Stimulated activated CD4-positive, alpha-beta T cell treated with anti-CD3 and anti-CD28 coated beads, Interleukin-2, amount 100 ng/mL, for 48 hours (primary cell): ENCODE data around the gene FAM170B.

Experiments used
- DNase-seq, 2 donors: peaks; one replicate each; pipeline ENCODE4 v3.0.0-alpha.2; 2020

Gene FAM170B

DNA sequence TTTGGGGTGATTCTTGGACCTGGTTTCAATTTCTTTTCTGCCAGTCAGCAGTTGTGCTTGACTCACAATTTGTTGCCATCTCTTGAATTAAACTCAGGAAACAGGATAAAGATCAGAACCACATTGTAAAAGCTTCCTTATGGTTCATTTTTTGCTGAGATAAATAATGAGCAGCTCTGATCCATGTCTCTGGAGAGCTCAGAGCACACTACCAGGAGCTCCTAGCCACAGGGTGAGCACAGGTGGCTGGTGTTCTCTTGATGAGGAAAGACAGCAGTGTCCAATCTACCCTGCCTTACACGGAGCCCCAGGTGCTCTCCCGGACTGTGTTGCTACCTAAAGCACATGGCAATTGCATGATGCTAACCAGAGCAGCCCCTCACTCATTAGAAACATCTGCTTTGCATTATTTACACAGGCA lies 17.2 kb upstream of the FAM170B start:
- no peak for DNase-seq

DNA sequence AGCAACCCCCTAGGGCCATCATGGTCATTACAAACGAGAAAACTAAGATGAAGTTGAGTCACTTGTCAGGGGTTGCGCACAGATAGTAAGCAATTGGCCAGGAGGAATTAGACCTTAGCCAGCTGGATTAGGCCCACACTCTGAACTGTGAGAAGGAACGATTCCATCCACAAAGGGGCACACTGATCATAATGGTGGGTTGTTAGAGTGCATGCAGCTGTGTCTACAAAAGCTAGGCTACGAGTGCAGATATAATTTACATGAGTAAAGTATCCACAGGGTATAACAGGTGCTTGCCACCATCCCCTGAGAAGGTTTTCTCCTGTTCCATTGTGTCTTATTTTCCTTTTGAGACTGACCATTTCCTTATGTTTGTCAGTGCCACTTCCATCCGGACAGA lies 16.6 kb upstream of the FAM170B start:
- DNase-seq: no peak

DNA sequence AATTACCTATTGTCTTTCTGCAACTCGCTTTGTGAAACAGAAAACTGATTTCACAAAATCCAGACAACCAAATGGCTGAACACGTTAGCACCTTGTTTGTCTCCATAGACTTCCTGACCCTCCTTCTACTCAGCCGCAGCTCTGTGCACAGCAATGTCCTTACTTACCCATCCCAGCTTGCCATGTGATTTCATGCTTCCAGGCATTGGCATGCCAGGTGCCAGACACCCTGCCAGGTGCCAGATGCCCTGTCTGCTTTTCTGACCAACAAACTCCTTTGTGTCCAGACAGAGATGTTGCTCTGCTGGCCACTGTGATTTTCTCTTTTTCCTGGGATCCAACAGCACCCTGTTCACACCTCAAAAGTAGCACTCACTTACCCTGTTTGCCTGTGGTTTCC lies 16.1 kb upstream of the FAM170B start:
- no peak for DNase-seq

DNA sequence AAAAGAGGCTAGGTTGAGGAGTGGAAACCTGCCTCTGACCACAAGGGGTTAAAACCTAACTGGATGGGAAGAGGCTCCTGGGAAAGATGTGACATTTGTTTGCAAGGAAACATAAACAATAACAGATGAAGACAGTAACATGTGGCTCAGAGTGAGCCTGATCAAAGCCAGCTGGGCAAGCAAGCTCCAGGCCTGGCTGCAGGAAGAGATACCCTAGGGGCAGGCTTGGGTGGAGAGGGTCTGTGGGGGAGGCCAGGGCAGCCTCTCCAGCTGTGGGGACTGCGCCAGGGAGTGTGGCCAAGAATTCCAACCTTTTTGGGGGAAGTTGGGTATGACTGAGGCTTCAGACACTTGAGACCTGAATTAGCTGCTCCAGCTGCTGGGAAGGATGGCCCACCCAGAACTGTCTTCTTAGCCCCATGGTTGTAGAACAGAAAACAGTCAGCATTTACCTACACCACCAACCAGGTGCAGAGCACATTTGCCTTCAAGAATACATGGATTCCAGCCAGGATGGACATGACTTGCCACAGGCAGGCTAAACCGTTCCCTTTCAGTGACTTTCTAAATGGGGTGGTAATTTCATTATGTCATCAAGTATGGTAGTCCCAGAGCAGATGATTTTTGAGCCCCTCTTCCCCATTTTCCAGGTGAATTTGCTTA lies 10.4 kb upstream of the FAM170B start:
- DNase-seq: no peak

DNA sequence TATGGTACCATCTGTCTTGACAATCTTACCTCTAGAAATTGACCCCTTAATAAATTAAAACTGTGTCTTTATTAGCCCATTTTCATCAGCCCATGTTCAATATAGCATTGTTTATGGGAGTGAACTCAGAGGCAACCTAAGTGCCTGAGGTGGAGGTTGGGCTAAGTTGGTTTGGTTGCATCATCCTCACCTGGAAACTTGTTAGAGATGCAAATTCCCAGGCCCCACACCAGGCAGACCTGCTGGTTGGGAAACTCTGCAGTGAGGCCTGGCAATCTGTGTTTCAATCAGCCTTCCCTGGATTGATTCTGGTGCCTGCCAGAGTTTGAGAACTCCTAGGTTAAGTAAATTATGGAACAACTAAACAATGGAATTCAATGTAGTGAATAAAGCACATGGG lies 9.4 kb upstream of the FAM170B start:
- DNase-seq: no peak

DNA sequence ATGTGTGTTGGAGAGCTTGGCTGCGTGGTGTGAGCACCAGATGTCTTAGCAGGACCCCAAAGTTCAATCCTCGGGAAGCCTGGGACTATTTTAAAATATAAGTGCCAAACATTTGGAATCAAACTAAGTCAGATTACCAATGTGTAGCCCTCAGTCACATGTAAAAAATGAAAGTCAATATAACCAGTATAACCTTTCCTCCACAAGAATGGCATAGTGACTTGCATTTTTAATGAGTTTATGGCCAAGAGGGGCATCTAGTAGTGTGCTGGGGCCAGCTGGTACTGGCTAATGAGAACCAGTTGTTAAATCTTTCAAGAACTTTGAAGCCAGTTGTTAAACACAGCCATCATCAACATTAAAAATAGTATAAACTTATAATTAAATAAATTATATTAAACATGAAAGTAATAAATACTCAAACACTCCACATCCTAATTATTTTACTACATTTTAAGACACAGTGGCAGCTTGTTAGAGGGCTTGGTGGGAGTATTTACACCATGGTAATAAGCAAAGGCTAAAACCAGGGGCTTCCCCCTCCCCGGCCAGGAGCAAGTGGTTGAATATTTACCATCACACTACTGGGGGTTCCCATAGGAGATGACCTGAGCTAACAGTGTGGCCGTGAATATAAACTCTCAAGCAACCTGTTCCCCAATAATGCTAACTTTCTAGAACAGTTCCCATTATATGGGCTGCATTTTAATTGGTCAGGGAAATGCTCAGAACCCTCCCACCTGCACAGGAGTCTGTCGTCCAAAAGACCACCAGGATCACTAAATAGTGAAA lies 7.9 kb upstream of the FAM170B start:
- no peak for DNase-seq

DNA sequence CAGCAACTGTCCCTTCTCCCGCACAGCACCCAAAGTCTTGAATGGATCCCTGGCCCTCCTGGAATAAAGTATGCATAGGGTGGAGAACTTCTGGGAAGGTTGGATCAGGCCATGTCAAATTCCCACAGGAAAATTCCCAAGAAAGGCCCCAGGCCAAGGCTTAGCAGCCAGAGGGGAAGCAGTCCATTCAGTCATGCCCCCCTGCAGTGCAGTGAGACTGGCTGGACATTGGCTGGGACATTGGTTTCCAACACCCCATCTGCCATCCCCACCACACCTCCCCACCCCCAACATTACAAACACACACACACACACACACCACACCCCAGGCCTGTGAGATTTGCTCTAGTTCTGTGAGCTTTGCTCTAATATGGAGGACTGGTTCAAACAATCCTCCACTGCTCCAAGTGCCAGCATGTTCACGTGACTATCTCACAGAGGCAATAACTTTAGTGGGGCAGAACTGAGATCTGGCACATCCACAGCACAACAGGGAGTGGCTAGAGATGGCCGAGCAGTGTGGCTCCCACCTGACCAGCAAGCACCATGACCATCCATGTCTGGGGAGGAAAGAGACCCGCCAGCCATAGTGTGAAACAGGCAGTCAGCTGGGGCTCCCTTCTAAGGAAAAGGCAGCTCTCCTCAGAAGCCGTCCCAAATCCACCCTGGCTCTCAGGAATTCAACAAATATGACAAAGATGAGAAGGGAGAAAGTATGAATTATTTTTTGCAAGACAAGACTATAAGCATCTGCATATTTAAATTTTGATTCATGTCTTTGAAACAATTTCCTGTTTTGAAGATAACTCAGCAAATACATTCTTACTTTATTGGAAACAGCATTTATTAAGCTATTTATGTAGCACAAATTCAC lies 6.7 kb upstream of the FAM170B start:
- DNase-seq: no peak

DNA sequence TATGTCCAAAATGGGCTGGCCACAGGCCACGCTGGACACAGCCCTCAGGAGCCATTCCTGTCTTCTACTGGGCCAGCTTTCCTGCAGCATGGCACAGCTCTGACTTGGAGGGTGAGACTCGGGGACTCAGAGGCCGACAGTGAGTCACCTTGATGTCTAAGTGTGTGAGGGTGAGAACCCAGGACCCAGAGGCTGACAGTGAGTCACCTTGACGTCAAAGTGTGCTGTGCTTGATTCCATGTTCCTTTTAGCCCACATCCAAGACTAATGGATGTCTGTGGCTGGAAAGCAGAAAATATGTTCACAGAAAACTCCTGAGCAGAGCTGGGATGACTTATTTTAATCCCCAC lies 6.0 kb upstream of the FAM170B start:
- no peak for DNase-seq

DNA sequence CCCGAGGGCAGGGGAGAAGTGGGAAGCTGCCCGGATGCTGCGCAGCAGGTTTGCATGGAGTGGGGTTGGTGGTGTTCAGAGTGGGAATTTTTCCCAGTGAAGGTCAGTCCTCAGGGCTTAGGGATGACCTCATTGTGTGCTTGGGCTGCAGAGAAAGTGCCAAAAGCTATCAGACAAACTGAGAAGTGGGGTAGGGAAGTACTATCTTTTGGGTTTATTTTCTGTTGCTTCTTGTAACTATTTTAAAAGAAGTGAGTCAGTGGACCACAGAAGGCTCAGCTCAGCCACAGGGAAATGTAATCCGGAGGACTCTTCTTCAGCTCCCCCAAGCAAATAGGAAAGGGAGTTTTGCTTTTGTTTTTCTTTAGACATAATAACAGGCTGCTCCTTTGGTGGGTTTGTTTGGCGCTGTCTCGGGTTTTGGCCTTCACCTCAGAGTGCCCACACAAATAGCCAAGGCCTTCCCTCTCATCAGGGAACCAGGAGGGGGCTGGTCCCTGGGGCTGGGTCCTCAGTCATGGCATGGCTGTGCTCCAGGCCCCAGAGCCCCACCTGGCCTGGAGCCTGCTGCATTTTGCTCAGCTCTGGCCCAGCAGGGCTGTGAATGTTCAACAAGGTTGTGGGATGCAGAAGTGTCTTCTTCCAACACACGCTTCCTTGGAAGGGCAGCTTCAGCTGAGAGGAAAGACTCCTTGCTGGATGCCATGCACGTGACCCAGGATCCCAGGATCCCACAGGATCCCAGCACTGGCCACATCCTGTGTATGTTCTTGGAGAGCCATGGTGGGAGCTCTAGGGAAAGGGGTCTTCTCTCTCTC lies 5.4 kb upstream of the FAM170B start:
- DNase-seq: no peak

DNA sequence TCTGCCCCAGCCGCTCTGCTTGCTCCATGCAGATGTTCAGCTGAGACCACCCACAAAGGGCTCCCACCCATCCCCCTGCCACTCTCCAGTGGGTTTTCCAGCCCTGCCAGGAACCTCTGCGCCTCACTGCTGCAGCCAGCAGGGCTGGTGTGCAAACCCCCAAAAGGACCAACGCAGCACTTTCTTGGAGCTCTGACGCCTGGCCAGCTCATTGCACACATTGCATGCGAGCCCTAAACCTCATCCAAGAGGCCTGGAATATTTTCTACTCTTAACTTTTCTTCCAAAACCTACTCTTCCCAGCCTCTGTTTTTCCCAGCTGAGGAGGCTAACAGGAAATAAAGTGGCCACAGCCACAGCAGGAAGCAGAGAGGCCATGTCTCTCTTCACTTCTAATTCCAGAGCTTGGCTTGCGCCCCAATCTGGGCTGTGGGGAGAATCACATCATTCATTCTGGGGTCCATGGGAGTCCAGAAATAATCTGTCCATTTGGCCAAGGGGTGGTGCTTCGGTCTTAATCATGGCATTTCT lies 4.6 kb upstream of the FAM170B start:
- DNase-seq: no peak

DNA sequence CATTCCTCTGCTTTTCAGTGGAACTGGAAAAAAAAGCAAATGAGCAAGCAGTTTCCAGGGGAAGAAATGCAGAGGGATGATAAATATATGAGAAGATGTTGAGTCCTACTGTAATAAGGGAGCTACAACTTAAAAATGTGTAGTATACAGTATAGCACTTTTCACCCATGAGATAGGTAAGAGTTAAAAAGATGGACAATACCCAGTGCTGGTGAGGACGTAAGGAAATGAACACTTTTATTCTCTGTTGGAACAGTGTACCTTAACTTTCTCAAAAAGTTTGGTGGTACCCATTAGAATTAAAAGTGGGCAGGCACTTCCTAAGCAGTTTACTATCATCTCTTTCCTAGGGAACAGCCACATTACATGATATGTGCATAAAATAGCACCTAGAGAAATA lies 2.7 kb upstream of the FAM170B start:
- no peak for DNase-seq

DNA sequence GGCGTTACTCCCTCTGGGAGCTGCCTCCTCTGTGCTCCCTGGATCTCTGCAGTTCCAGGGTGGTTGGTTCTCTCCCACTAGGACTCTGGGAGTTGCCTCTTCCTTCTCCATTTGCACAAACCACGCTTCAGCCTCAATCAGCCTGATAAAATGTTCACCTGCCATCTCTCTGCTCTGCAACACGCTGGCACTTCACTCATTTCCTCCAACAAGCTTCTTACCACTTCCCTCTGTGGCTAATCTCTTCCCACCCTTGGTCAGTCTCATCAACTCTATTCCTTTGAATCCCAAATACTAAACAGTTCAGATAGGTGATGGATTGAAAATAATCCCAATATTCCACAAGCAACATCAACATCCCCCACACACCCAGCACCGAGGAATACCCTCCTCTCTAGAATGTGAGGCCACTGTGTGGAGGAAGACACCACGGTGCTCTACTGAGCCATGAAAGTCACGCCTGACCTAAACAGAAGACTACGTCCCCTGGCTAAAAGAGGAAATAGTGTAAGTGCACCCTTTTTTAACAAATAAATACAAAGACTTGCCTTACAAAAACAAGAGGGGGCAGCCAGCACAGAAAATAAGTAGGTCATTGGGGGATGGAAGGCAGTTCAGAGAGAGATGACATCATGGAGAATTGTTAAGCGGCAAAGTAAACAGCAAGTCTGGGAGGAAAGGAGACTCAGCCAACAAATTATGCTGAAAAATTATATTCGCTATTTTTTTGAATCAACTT lies 1.9 kb upstream of the FAM170B start:
- DNase-seq: no peak

DNA sequence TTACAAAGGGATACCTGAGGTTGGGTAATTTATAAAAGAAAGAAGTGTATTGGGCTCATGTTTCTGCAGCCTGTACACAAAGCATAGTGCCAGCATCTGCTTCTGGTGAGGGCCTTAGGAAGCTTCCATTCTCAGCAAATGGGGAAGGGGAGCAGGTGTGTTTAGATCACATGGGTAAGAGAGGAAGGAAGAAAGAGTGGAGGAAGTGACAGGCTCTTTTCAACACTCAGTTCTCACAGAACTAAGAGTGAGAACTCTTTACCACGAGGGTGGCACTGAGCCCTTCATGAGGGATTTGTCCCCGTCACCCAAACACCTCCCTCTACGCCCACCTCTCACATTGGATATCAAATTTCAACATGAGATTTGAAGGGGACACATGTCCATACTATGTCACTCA lies 506 bp upstream of the FAM170B start:
- no peak for DNase-seq

DNA sequence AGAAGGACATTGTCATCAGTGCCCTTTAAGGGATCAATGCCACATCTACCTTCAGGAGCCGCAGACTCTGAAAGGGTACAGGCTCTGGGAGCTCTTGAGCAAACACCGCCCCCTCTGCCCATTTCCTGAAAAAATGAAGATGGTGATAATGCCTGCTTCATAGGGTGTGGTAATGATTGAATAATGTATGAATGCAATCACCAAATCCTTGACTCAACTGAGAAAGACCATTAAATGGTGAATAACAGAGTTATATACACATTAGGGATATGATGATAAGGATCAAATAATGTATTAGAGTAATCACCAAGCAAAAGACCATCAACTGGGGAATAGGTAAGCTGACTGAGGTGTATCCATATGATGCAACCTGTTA lies 1.5 kb downstream of the FAM170B start:
- DNase-seq: no peak

DNA sequence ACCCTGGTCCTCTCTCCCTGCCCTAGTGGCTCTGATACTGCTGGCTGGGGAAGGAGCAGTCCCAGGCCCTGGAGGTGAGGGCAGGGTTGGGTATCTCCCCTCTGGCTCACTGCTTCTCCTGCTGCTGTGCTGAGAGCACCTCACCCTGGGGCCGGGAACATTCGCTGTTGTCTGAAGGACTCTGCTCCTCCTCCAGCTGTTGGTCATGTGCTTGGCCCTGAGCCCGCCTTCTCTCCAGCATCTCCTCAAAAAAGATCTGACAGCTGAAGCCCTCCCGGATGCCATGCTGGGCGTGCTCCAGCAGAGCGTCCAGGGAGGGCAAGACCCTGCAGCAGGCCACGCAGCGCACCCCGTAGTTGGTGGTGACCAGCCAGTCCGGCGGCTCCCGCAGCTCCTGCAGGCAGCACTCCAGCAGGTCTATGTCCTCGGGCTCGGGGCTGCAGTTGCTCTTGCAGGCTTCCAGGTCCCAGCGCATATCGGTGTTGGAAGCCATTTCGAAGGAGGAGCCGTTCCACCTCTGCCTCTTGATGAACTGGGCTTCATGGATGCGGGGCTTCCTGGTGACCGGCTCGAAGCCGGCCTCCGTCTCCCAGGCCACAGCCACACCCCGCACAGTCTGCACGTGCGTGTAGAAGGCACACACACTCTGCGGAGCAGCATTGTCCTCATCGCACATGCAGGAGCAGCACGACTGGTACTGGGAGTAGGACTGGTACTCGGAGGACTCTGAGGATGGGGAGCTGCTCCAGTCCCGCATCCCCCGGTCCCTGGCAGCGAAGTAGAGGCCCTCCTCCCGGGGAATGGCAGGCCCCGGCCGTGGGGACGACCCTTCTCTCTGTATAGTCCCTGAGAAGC lies 2.1 kb downstream of the FAM170B start:
- no peak for DNase-seq

DNA sequence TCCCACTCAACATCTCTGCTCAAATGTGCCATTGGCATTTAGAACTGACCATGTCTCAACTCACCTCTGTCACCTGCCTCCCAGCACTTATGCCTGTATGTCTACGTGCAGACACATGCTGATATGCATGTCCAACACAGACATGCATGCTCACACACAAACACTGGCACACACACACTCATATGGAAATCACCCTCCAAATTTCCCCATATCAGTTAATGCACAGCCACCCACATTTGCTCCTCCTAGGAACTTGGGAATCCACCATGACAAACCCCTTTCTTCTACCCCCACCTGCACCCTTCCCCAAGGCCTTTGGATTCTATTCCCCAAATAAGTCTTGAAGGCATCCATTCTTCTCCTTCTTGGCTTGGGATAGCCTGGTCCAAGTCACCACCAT lies 4.4 kb downstream of the FAM170B start:
- no peak for DNase-seq

DNA sequence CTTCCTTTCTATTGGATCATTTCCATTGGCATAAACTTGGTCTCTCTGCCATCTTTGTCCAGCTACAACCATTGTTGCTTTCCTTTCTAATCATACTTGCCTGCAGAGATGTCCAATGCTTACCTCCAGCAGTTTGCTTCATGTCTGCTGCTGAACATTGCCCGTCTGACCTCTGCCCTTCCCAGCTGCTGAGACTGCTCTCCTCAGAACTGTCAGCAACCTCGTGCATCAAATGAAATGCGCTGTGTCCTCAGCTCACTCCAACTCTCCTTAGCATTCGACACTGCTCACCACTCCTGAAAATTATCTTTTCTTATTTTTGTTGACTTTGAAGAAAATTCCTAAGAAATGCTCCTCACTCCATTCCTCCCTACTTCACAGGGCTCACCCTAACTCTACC lies 5.0 kb downstream of the FAM170B start:
- no peak for DNase-seq

DNA sequence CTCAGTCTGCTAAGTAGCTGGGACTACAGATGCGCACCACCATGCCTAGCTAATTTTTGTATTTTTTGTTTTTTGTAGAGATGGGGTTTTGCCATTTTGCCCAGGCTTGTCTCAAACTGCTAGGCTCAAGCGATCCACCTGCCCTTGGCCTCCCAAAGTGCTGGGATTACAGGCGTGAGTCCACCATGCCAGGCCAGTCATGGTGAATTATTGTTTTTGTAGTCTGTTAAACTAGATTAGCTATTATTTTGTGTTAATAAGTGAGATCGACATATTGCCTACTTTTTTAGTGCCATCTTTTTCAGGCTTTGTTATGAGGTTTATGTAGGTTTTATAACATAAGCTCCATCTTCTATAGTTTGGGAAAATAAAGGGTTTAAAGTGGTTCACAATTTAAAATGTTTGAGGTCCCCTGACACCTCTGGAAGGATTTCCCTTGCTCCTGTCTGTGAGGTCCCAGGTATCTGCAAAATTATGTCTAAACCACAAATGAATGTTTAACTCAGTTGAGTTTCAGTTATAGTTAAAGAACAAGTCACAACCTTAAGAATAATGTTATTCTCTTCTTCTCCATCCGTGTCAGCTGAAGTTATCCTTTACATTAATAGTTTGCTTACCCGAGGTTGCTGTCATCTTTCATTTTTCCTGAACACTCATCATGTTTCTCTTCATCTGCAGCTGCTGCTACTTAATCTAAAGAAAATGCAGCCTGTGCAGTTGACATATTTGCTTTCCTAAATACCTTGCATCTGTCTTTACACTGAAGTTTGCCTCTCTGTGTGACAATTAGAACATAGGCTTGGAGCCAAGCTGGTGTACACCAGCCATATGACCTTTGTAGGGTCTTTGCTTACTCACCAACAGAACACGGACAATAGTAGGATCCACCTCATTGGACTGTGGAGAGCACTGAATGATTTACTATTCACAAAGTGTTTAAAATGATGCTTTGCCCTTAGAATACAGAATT lies 9.6 kb downstream of the FAM170B start:
- no peak for DNase-seq

DNA sequence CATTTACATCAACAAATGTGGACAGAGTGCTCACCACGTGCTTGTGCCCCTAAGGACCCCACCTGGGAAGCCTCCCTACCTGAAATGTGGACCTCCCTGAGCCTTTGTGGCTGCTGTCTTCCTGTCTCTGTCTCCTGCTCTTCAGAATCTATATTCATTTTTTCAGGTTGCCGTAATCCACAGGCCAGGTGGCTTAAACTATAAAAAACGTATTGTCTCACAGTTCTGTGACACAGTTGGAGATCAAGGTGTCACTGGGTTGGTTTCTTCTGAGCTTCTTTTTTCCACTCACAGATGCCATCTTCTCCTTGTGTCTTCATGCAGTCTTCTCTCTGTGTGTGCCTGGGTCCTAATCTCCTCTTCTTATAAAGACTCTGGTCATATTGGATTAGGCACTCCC lies 12.9 kb downstream of the FAM170B start:
- DNase-seq: no peak

DNA sequence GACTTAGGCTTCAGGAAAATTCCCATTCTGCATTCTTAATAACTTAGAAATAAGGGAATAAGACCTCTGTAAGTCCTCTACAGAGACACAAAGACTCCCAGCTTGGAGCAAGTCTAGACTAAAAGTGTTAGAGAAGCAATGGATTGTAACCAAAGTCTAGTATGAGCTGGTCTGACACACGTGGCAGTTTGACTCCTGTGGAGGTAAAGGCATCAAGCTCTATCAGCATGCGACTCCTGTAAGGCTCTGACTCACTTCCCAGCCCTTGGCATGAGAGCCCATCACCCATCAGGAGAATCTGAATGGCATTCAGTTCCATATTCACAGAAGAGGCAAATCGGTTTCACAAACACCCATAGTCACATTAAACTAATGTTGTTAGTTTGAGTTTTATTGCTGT lies 14.1 kb downstream of the FAM170B start:
- no peak for DNase-seq
